H1 (cell line): Measurements from ENCODE around the gene TRPV2. TPM values are rescaled to one million over a fixed set of nuclear protein-coding genes. Genes with fewer than 3 reads are reported as not detected.

Source experiments
- CTCF ChIA-PET: fragments of 300-600 bp; sonication (Branson Sonifier 250); formaldehyde crosslinking; loops from one replicate; lab custom pipeline; 2021; ENCODE audit not compliant: partially characterized antibody; lab: Charles Lee
- POLR2A ChIA-PET: fragments of 300-600 bp; sonication (Branson Sonifier 250); formaldehyde crosslinking; loops from one replicate; lab custom pipeline; 2021; ENCODE audit warnings: inconsistent platforms; ENCODE audit not compliant: partially characterized antibody; lab: Charles Lee
- DNase-seq, 2 experiments: peaks; one replicate each; pipeline versions ENCODE4 v3.0.0 to v3.0.0-alpha.2; 2010 to 2022; ENCODE audit warnings: low spot score in 2 of 2, low read depth in 1 of 2, mixed read lengths in 1 of 2
- FAIRE-seq: peaks from 2 replicates; lab custom pipeline; 2011; peaks lifted over from hg19 to GRCh38; lab: Jason Lieb, UNC
- H2AFZ ChIP-seq: 2 replicates; pipeline ENCODE4 v1.8.1; 2012; ENCODE audit warnings: low read length, inconsistent platforms
- H2AK5ac ChIP-seq: 2 replicates; pipeline ENCODE4 v1.6.1; 2013; ENCODE audit warnings: low read depth, low read length
- H2BK120ac ChIP-seq: replicated peaks from 2 replicates; pipeline ENCODE3; 2013; ENCODE audit warnings: low read depth, low read length, inconsistent platforms
- H2BK12ac ChIP-seq: 2 replicates; pipeline ENCODE4 v1.6.1; 2013; ENCODE audit warnings: low read depth, low read length
- H2BK15ac ChIP-seq: 2 replicates; pipeline ENCODE4 v1.6.1; 2013; ENCODE audit warnings: low read length
- H2BK20ac ChIP-seq: 2 replicates; pipeline ENCODE4 v1.6.1; 2013; ENCODE audit warnings: low read length
- H2BK5ac ChIP-seq: 2 replicates; pipeline ENCODE4 v1.6.1; 2013; ENCODE audit warnings: low read depth, low read length
- H3K14ac ChIP-seq: 2 replicates; pipeline ENCODE4 v1.6.1; 2013; ENCODE audit warnings: inconsistent platforms; ENCODE audit not compliant: insufficient read length
- H3K18ac ChIP-seq: 2 replicates; pipeline ENCODE4 v1.6.1; 2013; ENCODE audit warnings: low read length; ENCODE audit errors: extremely low read depth
- H3K23ac ChIP-seq: 2 replicates; pipeline ENCODE4 v1.6.1; 2013; ENCODE audit warnings: inconsistent platforms; ENCODE audit not compliant: insufficient read length
- H3K23me2 ChIP-seq: 2 replicates; pipeline ENCODE4 v1.6.1; 2013; ENCODE audit warnings: low read depth, low read length
- H3K27ac ChIP-seq: 2 replicates; pipeline ENCODE4 v1.6.1; 2011; ENCODE audit warnings: low read depth, low read length, inconsistent platforms
- H3K27me3 ChIP-seq, 4 experiments: replicated peaks in 1 of 4; 1 replicate in 1 of 4; 2 replicates in 3 of 4; pipeline versions ENCODE4 v1.6.1 to v1.8.1; 2011 to 2013; ENCODE audit warnings: low read length in 3 of 4, mild to moderate bottlenecking in 3 of 4, inconsistent platforms in 2 of 4, mixed read lengths in 2 of 4, moderate library complexity in 1 of 4; ENCODE audit not compliant: control insufficient read depth in 3 of 4, insufficient read depth in 3 of 4; ENCODE audit errors: extremely low read depth in 1 of 4
- H3K36me3 ChIP-seq, 4 experiments: 2 replicates each; pipeline versions ENCODE4 v1.6.1 to v1.8.1; 2011 to 2013; ENCODE audit warnings: mild to moderate bottlenecking in 4 of 4, low read length in 3 of 4, moderate library complexity in 2 of 4, control low read depth in 1 of 4, inconsistent platforms in 1 of 4; ENCODE audit not compliant: insufficient read depth in 4 of 4, control insufficient read depth in 2 of 4
- H3K4ac ChIP-seq: replicated peaks from 2 replicates; pipeline ENCODE3; 2013; ENCODE audit warnings: low read length, low read depth, mixed read lengths, inconsistent platforms; ENCODE audit not compliant: insufficient read length
- H3K4me1 ChIP-seq, 4 experiments: replicated peaks in 1 of 4; 1 replicate in 1 of 4; 2 replicates in 3 of 4; pipeline versions ENCODE4 v1.6.1 to v1.8.1; 2011 to 2013; ENCODE audit warnings: low read length in 3 of 4, inconsistent platforms in 2 of 4, mixed read lengths in 1 of 4; ENCODE audit not compliant: insufficient read depth in 4 of 4, control insufficient read depth in 3 of 4
- H3K4me2 ChIP-seq, 2 experiments: 2 replicates each; pipeline versions ENCODE4 v1.6.1 to v1.8.1; 2011 to 2013; ENCODE audit warnings: low read depth in 2 of 2, low read length in 2 of 2, control low read depth in 1 of 2, inconsistent platforms in 1 of 2, mild to moderate bottlenecking in 1 of 2; ENCODE audit not compliant: insufficient read depth in 1 of 2
- H3K4me3 ChIP-seq, 4 experiments: fragments of 200-600, 300-600 bp in 1 of 4; sonication (generic), shearing (Covaris generic), sonication (Bioruptor Twin) in 1 of 4; 2 replicates each; pipeline versions ENCODE4 v1.5.1 to v1.8.1; 2011 to 2016; ENCODE audit warnings: low read length in 4 of 4, low read depth in 3 of 4, control low read depth in 2 of 4, inconsistent platforms in 2 of 4, mild to moderate bottlenecking in 2 of 4, mixed read lengths in 1 of 4, moderate library complexity in 1 of 4; ENCODE audit not compliant: insufficient read depth in 2 of 4; ENCODE audit errors: extremely low read depth in 1 of 4
- H3K56ac ChIP-seq: replicated peaks from 2 replicates; pipeline ENCODE3; 2013; ENCODE audit warnings: low read depth, mild to moderate bottlenecking, mixed read lengths, low read length, inconsistent platforms; ENCODE audit not compliant: insufficient read length
- H3K79me1 ChIP-seq: 2 replicates; pipeline ENCODE4 v1.6.1; 2013; ENCODE audit warnings: low read depth, low read length, control low read depth
- H3K79me2 ChIP-seq, 2 experiments: 2 replicates each; pipeline versions ENCODE4 v1.6.1 to v1.8.1; 2012 to 2013; ENCODE audit warnings: low read length in 2 of 2, mild to moderate bottlenecking in 2 of 2, inconsistent platforms in 1 of 2; ENCODE audit not compliant: insufficient read depth in 2 of 2, control insufficient read depth in 1 of 2
- H3K9ac ChIP-seq, 4 experiments: replicated peaks in 1 of 4; 1 replicate in 1 of 4; 2 replicates in 3 of 4; pipeline versions ENCODE4 v1.6.1 to v1.8.1; 2011 to 2013; ENCODE audit warnings: low read depth in 3 of 4, low read length in 3 of 4, control low read depth in 2 of 4, mild to moderate bottlenecking in 2 of 4, moderate library complexity in 2 of 4, inconsistent platforms in 1 of 4; ENCODE audit errors: extremely low read depth in 1 of 4
- H3K9me3 ChIP-seq, 2 experiments: 2 replicates each; pipeline versions ENCODE4 v1.6.1 to v1.8.1; 2012 to 2013; ENCODE audit warnings: mild to moderate bottlenecking in 2 of 2, moderate library complexity in 2 of 2, control low read depth in 1 of 2, inconsistent platforms in 1 of 2, low read depth in 1 of 2, low read length in 1 of 2, mixed read lengths in 1 of 2; ENCODE audit not compliant: insufficient read depth in 2 of 2
- H4K20me1 ChIP-seq, 2 experiments: replicated peaks in 1 of 2; 2 replicates each; pipeline versions ENCODE3 to v1.8.1; 2011 to 2013; ENCODE audit warnings: inconsistent platforms in 2 of 2, low read length in 2 of 2, mild to moderate bottlenecking in 1 of 2; ENCODE audit not compliant: insufficient read depth in 2 of 2, control insufficient read depth in 1 of 2
- H4K5ac ChIP-seq: 2 replicates; pipeline ENCODE4 v1.6.1; 2013; ENCODE audit warnings: low read length, low read depth, mixed read lengths, inconsistent platforms; ENCODE audit not compliant: insufficient read length
- H4K8ac ChIP-seq: 2 replicates; pipeline ENCODE4 v1.8.0; 2013; ENCODE audit warnings: mild to moderate bottlenecking, moderate library complexity, low read length, inconsistent platforms; ENCODE audit not compliant: insufficient read depth; ENCODE audit errors: extremely low read depth
- H4K91ac ChIP-seq: replicated peaks from 2 replicates; pipeline ENCODE3; 2013; ENCODE audit warnings: low read length, mixed read lengths, inconsistent platforms; ENCODE audit not compliant: insufficient read length
- BCL11A ChIP-seq, 2 experiments: IDR thresholded peaks; one replicate each; pipeline ENCODE4 v1.6.1; 2011; ENCODE audit warnings: low read depth in 2 of 2, low read length in 2 of 2, mild to moderate bottlenecking in 2 of 2
- FOSL1 ChIP-seq: IDR thresholded peaks from 2 replicates; pipeline ENCODE4 v1.6.1; 2011; ENCODE audit warnings: mild to moderate bottlenecking, low read depth, low read length, moderate library complexity; ENCODE audit not compliant: insufficient read depth
- GABPA ChIP-seq: IDR thresholded peaks from 2 replicates; pipeline ENCODE4 v1.6.1; 2011; ENCODE audit warnings: mild to moderate bottlenecking, low read length, moderate library complexity, borderline replicate concordance; ENCODE audit not compliant: insufficient read depth
- RFX5 ChIP-seq: IDR thresholded peaks from 2 replicates; pipeline ENCODE4 v1.6.1; 2011; ENCODE audit warnings: low read depth, low read length, improper control_type of control experiment, borderline replicate concordance
- WGBS, 2 experiments: shearing (Covaris generic) in 1 of 2; methylation state at CpG; one replicate each; pipeline versions ENCODE4 v1.1.6 to v1.1.7; 2013 to 2015; ENCODE audit warnings: low lambda C conversion rate in 2 of 2, mixed read lengths in 2 of 2, inconsistent platforms in 1 of 2, low coverage in 1 of 2, missing lambda C conversion rate in 1 of 2; ENCODE audit not compliant: insufficient replicate concordance in 2 of 2, insufficient coverage in 1 of 2, insufficient read length in 1 of 2; ENCODE audit errors: extremely low coverage in 1 of 2, missing lambda C conversion rate in 1 of 2; 5-methylcytosine and 5-hydroxymethylcytosine counted together
- polyA plus RNA-seq, 7 experiments: library from polyadenylated mRNA; depleted of rRNA in 3 of 7; stranded (reverse) in 5 of 7; unstranded in 2 of 7; fragments of >200 nt in 5 of 7; fragments of 200-250 nt in 2 of 7; gene quantifications; 1 replicate in 5 of 7; 2 replicates in 1 of 7; 4 replicates in 1 of 7; pipeline versions ENCODE4 v1.2.1 to v1.2.3, GENCODE V29; 2011 to 2013; ENCODE audit warnings: missing spikeins in 2 of 7, mixed read lengths in 2 of 7
- total RNA-seq: library from RNA; stranded (reverse); fragmentation: NEBNext Ultra II Directional; extraction: Animal tissue kit (Norgen Biotek cat#: 25700); gene quantifications from 2 replicates; pipeline ENCODE4 v1.2.1, GENCODE V29; 2021

The TRPV2 gene
- total and polyA plus RNA-seq, 2 of the 8 experiments (the other 6 are each of a cell fraction or from before 2014, with no cell fraction given): 1.7 to 2.1 TPM

GRCh38 chr17:16467044-16467443 is 51.7 kb downstream of the TRPV2 start:
- CTCF ChIA-PET: interaction anchor here (1.1 to 36.9 kb wide), 4 partner anchors 9 to 97 kb away, joined by 3 to 941 read pairs (median 64); no protein-coding TSS in a partner anchor
- Histone ChIP-seq H2AK5ac (no peak overlapping the region), H2BK12ac (no peak overlapping the region)
- DNase-seq: no peak
- TF ChIP-seq GABPA (no peak), BCL11A (IDR thresholded peaks at IDR 0.05; ENCODE audit: low read depth in 2 of 2, low read length in 2 of 2) (no peak), FOSL1 (no peak), RFX5 (no peak)
- TF ChIP-seq, all 59 proteins: peak for 0
- Histone ChIP-seq H3K56ac (no peak overlapping the region), H2BK15ac (no peak overlapping the region), H3K23me2 (peaks cover 2% of the 10 kb centered on the region; the same call in 1 of the 2 replicates), H4K91ac (no peak overlapping the region), H3K23ac (no peak overlapping the region), H3K18ac (no peak overlapping the region), H3K4me2 (no peak overlapping the region), H4K5ac (no peak overlapping the region), H2BK20ac (no peak overlapping the region), H3K27me3 (no peaks in the 10 kb centered on the region), H4K20me1 (peaks cover 3 to 5% of the 10 kb centered on the region in 2 experiments), H2BK120ac (no peak overlapping the region), H3K4ac (no peak overlapping the region), H3K36me3 (no peaks in the 10 kb centered on the region), H3K27ac (no peak overlapping the region), H3K4me1 (peaks cover 0 to 17% (median 0%) of the 10 kb centered on the region in 4 experiments; a peak in 2 of 7 replicates), H3K14ac (no peak overlapping the region), H3K79me1 (peaks cover 4% of the 10 kb centered on the region), H2BK5ac (no peak overlapping the region), H4K8ac (no peak overlapping the region), H2AFZ (no peak overlapping the region), H3K79me2 (no peaks in the 10 kb centered on the region), H3K9me3 (no peaks in the 10 kb centered on the region), H3K4me3 (no peak overlapping the region), H3K9ac (no peak overlapping the region)
- POLR2A ChIA-PET: interaction anchor here (2.5 to 2.7 kb wide), 2 partner anchors 9 to 24 kb away, joined by 7 to 8 read pairs; no protein-coding TSS in a partner anchor
- 94% methylated on average over 6 of the region's 6 CpGs; no CpG with 5 or more reads in 1 of the 2 experiments for WGBS, 2 experiments
- FAIRE-seq: no peak
